Thoracic aorta (tissue), 2 donors: ENCODE measurements around the gene BRI3. TPM values are rescaled to one million over a fixed set of nuclear protein-coding genes. Genes with fewer than 3 reads are reported as not detected.

Experiments used
- ATAC-seq: fragments of 150-250 bp; one replicate; pipeline ENCODE4 v1.8.0; 2017; ENCODE audit warnings: low read depth; ENCODE audit not compliant: insufficient number of reproducible peaks, low FRiP score
- DNase-seq: peaks from one replicate; pipeline ENCODE4 v3.0.0-alpha.2; 2020; ENCODE audit warnings: low spot score
- H3K27ac ChIP-seq, 2 donors: fragments of 200-600 bp; sonication (generic); 1 replicate in 1 of 2; 2 replicates in 1 of 2; pipeline ENCODE4 v1.5.1; 2016; ENCODE audit warnings: mild to moderate bottlenecking in 2 of 2, moderate library complexity in 2 of 2
- H3K27me3 ChIP-seq: fragments of 200-600 bp; sonication (generic); replicated peaks from 2 replicates; pipeline ENCODE4 v1.6.0; 2016; ENCODE audit warnings: mild to moderate bottlenecking; ENCODE audit not compliant: insufficient read depth
- H3K36me3 ChIP-seq: fragments of 200-600 bp; sonication (generic); one replicate; pipeline ENCODE4 v1.5.1; 2016
- H3K4me1 ChIP-seq, 2 donors: fragments of 200-600 bp; sonication (generic); 1 replicate in 1 of 2; 2 replicates in 1 of 2; pipeline versions ENCODE4 v1.5.1 to v1.6.0; 2016; ENCODE audit warnings: low read depth in 2 of 2, mild to moderate bottlenecking in 1 of 2; ENCODE audit not compliant: control insufficient read depth in 1 of 2
- H3K4me3 ChIP-seq: fragments of 200-600 bp; sonication (generic); 2 replicates; pipeline ENCODE4 v1.5.1; 2016; ENCODE audit warnings: mild to moderate bottlenecking
- H3K9me3 ChIP-seq: fragments of 200-600 bp; sonication (generic); 2 replicates; pipeline ENCODE4 v1.5.1; 2016
- CTCF ChIP-seq: fragments of 200-600 bp; sonication (generic); IDR thresholded peaks from one replicate; pipeline ENCODE4 v1.5.1; 2019; ENCODE audit warnings: antibody characterized with exemption
- total RNA-seq, 2 donors: library from RNA; depleted of rRNA; stranded (reverse); fragments of >200 nt; gene quantifications; one replicate each; pipeline versions ENCODE4 v1.1.0 to v1.2.3, GENCODE V29; 2016

BRI3 gene
- total RNA-seq, 2 donors from 2014 or later: 95.1 to 104 TPM

- ATAC-seq: no peak
- H3K27me3 ChIP-seq: no peaks in the 10 kb centered on the region
These were observed 54.0 kb downstream of the BRI3 start for GRCh38 chr7:98335411-98335977.

DNA sequence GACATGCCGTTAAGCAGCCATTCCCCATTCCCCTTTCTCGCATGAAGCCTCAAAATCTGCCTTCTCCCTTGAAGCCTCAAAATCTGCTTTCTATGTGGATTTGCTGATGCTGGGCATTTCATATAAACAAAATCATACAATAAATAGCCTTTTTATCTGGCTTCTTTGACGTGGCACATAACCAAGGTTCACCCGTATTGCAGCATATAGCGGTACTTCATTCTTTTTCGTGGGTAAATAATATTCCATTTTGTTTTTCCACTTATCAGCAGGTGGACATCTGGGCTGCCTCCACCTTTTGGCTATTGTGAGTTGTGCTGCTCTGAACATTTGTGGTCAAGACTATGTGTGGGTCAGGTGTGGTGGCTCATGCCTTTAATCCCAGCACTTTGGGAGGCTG is 57.0 kb downstream of the BRI3 start:
- H3K4me3 ChIP-seq: no peak overlapping the region

More at GRCh38 chr7:98335411-98335977, 54.0 kb downstream of the BRI3 start:
- H3K27ac ChIP-seq: no peak overlapping the region
- peaks cover 3% of the 10 kb centered on the region for H3K9me3 ChIP-seq
- H3K36me3 ChIP-seq: no peaks in the 10 kb centered on the region
- no peak for TF ChIP-seq CTCF
- no peaks in the 10 kb centered on the region for H3K4me1 ChIP-seq
- DNase-seq: no peak
- no peak overlapping the region for H3K4me3 ChIP-seq

DNA sequence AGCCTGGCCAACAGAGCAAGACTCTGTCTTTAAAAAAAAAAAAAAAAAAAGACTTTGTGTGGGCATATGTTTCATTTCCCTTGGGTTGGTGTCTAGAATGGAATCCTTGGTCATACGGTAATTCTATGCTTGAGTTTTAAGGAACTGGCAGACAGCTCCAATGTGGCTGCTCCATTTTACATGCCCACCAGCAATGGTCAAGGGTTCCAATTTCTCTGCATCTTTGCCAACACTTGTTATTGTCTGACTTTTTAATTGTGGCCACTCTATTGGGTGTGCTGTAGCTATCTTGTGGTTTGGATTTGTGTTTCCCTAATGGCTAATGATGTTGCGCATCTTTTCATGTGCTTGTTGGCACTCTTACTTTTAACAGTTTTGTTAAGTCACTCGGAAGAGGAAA is 57.6 kb downstream of the BRI3 start:
- DNase-seq (no peak), ATAC-seq (no peak)
- H3K36me3 ChIP-seq: no peaks in the 10 kb centered on the region
- H3K27ac ChIP-seq: no peak overlapping the region
- H3K9me3 ChIP-seq: no peaks in the 10 kb centered on the region
- no peak for TF ChIP-seq CTCF
- no peak overlapping the region for H3K4me3 ChIP-seq
- no peaks in the 10 kb centered on the region for H3K27me3 ChIP-seq
- H3K4me1 ChIP-seq: no peaks in the 10 kb centered on the region

More for the DNA sequence above, 57.0 kb downstream of the BRI3 start:
- no peak for ATAC-seq
- no peak overlapping the region for H3K27ac ChIP-seq
- TF ChIP-seq CTCF: no peak
- H3K9me3 ChIP-seq: no peaks in the 10 kb centered on the region
- H3K4me1 ChIP-seq: no peaks in the 10 kb centered on the region
- no peaks in the 10 kb centered on the region for H3K27me3 ChIP-seq
- no peaks in the 10 kb centered on the region for H3K36me3 ChIP-seq
- DNase-seq: no peak

- H3K9me3 ChIP-seq: no peaks in the 10 kb centered on the region
- H3K4me3 ChIP-seq: no peak overlapping the region
- no peaks in the 10 kb centered on the region for H3K4me1 ChIP-seq
- DNase-seq: no peak
- H3K27ac ChIP-seq: no peak overlapping the region
- ATAC-seq: no peak
- no peaks in the 10 kb centered on the region for H3K36me3 ChIP-seq
- no peaks in the 10 kb centered on the region for H3K27me3 ChIP-seq
- TF ChIP-seq CTCF: no peak
These were observed 59.6 kb downstream of the BRI3 start for GRCh38 chr7:98341106-98341505.

Other genes with a start within 250 kb of the BRI3 start
- gene LMTK2, start 174.8 kb upstream of the BRI3 start, total RNA-seq: 10 to 100 TPM; 17.1 to 17.6 TPM
- not detected for gene BHLHA15, start 70.2 kb upstream of the BRI3 start, total RNA-seq
- 10 to 100 TPM; 41.6 to 53.8 TPM for gene TECPR1, start 29.5 kb upstream of the BRI3 start, total RNA-seq
- gene BAIAP2L1, start 119.4 kb downstream of the BRI3 start, total RNA-seq: 1 to 10 TPM in 1 of 2 donors, under 1 TPM in 1; 0.63 to 1.4 TPM